Measurements from ENCODE around the gene CSPG4. TPM values are rescaled to one million over a fixed set of nuclear protein-coding genes. Genes with fewer than 3 reads are reported as not detected.

The CSPG4 gene
- total and polyA plus RNA-seq, 9 of the 15 experiments (the other 6 are each of a cell fraction or from before 2014, with no cell fraction given): under 0.01 to 0.07 (median 0.04) TPM; not detected in 5

DNA sequence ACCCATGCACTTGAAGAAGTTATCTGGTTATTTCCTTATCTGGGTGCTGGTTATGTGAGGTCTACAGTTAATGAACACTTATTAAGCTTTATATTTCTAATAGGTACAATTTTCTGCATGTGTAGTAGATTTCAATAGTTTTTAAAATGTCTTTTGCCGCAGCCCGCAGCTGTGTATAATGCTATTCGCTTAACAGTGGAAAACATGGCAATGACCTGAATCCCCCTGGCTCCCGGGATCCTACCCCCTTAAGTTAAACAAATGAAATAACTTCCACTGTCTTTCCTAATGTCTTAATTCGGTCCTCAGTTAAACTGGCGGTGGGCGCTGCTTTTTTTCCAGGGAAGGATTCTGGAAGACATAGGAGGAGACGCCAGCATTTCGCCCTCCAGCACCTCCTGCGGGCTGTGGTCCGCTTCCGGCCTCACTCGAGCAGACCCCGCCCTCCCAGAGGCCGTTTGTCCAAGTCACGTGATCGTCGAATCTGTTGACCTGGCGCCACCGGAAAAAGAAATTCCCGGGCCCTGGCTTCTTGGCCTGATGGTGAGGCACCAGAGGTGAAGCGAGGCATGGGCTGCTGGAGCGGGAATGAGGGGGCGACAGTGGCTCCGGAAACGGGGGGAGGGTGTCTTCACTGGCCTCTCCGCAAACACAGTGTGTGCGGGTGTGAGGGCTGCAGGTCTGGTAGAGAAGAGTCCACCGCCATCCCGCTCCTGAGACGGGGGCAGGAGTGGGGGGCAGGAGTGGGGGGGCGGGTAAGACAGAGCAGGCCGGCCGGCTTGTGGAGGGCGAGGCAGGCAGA is 45.6 kb upstream of the CSPG4 start (continued):
- TF ChIP-seq, protein P1, sequence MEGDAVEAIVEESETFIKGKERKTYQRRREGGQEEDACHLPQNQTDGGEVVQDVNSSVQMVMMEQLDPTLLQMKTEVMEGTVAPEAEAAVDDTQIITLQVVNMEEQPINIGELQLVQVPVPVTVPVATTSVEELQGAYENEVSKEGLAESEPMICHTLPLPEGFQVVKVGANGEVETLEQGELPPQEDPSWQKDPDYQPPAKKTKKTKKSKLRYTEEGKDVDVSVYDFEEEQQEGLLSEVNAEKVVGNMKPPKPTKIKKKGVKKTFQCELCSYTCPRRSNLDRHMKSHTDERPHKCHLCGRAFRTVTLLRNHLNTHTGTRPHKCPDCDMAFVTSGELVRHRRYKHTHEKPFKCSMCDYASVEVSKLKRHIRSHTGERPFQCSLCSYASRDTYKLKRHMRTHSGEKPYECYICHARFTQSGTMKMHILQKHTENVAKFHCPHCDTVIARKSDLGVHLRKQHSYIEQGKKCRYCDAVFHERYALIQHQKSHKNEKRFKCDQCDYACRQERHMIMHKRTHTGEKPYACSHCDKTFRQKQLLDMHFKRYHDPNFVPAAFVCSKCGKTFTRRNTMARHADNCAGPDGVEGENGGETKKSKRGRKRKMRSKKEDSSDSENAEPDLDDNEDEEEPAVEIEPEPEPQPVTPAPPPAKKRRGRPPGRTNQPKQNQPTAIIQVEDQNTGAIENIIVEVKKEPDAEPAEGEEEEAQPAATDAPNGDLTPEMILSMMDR (IDR thresholded peaks at IDR 0.05 in 2 of 3, conservative IDR thresholded peaks at IDR 0.05 in 1 of 3; ENCODE audit: insufficient read depth in 2 of 3, low read depth in 1 of 3, low read length in 3 of 3): peak; percentile 40 to 48 (median 41); a peak in 5 of 6 replicates
- TF ChIP-seq PYGO2 (tag; IDR thresholded peaks at IDR 0.05) (no peak; the same call in 1 of the 2 replicates), SMARCA5 (IDR thresholded peaks at IDR 0.05) (0 out of 2 replicates have a peak, but pooled peaks have one; percentile 22), MCM3 (IDR thresholded peaks at IDR 0.05) (no peak), ZC3H8 (IDR thresholded peaks at IDR 0.05) (no peak), KLF16 (IDR thresholded peaks at IDR 0.05) (no peak), ETV1 (tag; conservative IDR thresholded peaks at IDR 0.05; ENCODE audit: low read depth) (peak; percentile 83), KDM1A (IDR thresholded peaks at IDR 0.05) (no peak), GABPA (tag; conservative IDR thresholded peaks at IDR 0.05; ENCODE audit: low read depth) (peak; percentile 85), ADNP (tag; IDR thresholded peaks at IDR 0.05) (no peak), ESRRA (IDR thresholded peaks at IDR 0.05; ENCODE audit: borderline replicate concordance, low read depth) (no peak), ZNF431 (CRISPR knock-in tag; IDR thresholded peaks at IDR 0.05) (no peak), SIX5 (IDR thresholded peaks at IDR 0.05; ENCODE audit: borderline replicate concordance in 1 of 2, insufficient read depth in 1 of 2, low read depth in 1 of 2, low read length in 2 of 2) (no peak)
- TF ChIP-seq, protein P2, sequence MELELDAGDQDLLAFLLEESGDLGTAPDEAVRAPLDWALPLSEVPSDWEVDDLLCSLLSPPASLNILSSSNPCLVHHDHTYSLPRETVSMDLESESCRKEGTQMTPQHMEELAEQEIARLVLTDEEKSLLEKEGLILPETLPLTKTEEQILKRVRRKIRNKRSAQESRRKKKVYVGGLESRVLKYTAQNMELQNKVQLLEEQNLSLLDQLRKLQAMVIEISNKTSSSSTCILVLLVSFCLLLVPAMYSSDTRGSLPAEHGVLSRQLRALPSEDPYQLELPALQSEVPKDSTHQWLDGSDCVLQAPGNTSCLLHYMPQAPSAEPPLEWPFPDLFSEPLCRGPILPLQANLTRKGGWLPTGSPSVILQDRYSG (tag; conservative IDR thresholded peaks at IDR 0.05; ENCODE audit: low read depth): no peak
- TF ChIP-seq, protein P3, sequence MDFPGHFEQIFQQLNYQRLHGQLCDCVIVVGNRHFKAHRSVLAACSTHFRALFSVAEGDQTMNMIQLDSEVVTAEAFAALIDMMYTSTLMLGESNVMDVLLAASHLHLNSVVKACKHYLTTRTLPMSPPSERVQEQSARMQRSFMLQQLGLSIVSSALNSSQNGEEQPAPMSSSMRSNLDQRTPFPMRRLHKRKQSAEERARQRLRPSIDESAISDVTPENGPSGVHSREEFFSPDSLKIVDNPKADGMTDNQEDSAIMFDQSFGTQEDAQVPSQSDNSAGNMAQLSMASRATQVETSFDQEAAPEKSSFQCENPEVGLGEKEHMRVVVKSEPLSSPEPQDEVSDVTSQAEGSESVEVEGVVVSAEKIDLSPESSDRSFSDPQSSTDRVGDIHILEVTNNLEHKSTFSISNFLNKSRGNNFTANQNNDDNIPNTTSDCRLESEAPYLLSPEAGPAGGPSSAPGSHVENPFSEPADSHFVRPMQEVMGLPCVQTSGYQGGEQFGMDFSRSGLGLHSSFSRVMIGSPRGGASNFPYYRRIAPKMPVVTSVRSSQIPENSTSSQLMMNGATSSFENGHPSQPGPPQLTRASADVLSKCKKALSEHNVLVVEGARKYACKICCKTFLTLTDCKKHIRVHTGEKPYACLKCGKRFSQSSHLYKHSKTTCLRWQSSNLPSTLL (IDR thresholded peaks at IDR 0.05): no peak
- TF ChIP-seq, protein P4, sequence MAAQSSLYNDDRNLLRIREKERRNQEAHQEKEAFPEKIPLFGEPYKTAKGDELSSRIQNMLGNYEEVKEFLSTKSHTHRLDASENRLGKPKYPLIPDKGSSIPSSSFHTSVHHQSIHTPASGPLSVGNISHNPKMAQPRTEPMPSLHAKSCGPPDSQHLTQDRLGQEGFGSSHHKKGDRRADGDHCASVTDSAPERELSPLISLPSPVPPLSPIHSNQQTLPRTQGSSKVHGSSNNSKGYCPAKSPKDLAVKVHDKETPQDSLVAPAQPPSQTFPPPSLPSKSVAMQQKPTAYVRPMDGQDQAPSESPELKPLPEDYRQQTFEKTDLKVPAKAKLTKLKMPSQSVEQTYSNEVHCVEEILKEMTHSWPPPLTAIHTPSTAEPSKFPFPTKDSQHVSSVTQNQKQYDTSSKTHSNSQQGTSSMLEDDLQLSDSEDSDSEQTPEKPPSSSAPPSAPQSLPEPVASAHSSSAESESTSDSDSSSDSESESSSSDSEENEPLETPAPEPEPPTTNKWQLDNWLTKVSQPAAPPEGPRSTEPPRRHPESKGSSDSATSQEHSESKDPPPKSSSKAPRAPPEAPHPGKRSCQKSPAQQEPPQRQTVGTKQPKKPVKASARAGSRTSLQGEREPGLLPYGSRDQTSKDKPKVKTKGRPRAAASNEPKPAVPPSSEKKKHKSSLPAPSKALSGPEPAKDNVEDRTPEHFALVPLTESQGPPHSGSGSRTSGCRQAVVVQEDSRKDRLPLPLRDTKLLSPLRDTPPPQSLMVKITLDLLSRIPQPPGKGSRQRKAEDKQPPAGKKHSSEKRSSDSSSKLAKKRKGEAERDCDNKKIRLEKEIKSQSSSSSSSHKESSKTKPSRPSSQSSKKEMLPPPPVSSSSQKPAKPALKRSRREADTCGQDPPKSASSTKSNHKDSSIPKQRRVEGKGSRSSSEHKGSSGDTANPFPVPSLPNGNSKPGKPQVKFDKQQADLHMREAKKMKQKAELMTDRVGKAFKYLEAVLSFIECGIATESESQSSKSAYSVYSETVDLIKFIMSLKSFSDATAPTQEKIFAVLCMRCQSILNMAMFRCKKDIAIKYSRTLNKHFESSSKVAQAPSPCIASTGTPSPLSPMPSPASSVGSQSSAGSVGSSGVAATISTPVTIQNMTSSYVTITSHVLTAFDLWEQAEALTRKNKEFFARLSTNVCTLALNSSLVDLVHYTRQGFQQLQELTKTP (IDR thresholded peaks at IDR 0.05; ENCODE audit: low read depth in 1 of 2, partially characterized antibody in 2 of 2): peak in 1 of 2 experiments; percentile 68
